Liver (tissue), 9 donors: ENCODE results near the gene FAM13A. TPM values are rescaled to one million over a fixed set of nuclear protein-coding genes. Genes with fewer than 3 reads are reported as not detected.

Experiments used
- DNase-seq: peaks from one replicate; pipeline ENCODE4 v3.0.0-alpha.2; 2017; ENCODE audit warnings: low spot score
- H3K27ac ChIP-seq, 2 donors: one replicate each; pipeline ENCODE4 v1.7.0; 2013; ENCODE audit warnings: inconsistent platforms in 2 of 2, low read length in 2 of 2, control low read depth in 1 of 2, low read depth in 1 of 2, mild to moderate bottlenecking in 1 of 2
- H3K27me3 ChIP-seq, 4 donors: one replicate each; pipeline versions ENCODE4 v1.6.1 to v1.7.0; 2013; ENCODE audit warnings: low read length in 3 of 4, inconsistent platforms in 1 of 4, mild to moderate bottlenecking in 1 of 4, moderate library complexity in 1 of 4; ENCODE audit not compliant: control insufficient read depth in 4 of 4, insufficient read depth in 4 of 4
- H3K36me3 ChIP-seq, 4 donors: one replicate each; pipeline versions ENCODE4 v1.6.1 to v1.7.0; 2013; ENCODE audit warnings: low read length in 3 of 4, mild to moderate bottlenecking in 3 of 4, low read depth in 1 of 4, moderate library complexity in 1 of 4; ENCODE audit not compliant: control insufficient read depth in 4 of 4, insufficient read depth in 3 of 4
- H3K4me1 ChIP-seq, 4 donors: one replicate each; pipeline versions ENCODE4 v1.6.1 to v1.7.0; 2013; ENCODE audit warnings: low read length in 3 of 4, mild to moderate bottlenecking in 3 of 4, moderate library complexity in 1 of 4; ENCODE audit not compliant: control insufficient read depth in 4 of 4, insufficient read depth in 4 of 4
- H3K4me3 ChIP-seq, 3 donors: one replicate each; pipeline versions ENCODE4 v1.6.1 to v1.7.0; 2013; ENCODE audit warnings: low read length in 3 of 3, control low read depth in 1 of 3, low read depth in 1 of 3, mild to moderate bottlenecking in 1 of 3
- H3K9ac ChIP-seq, 2 donors: one replicate each; pipeline ENCODE4 v1.7.0; 2013; ENCODE audit warnings: low read length in 2 of 2, mild to moderate bottlenecking in 2 of 2, moderate library complexity in 2 of 2, control low read depth in 1 of 2, low read depth in 1 of 2
- H3K9me3 ChIP-seq, 4 donors: one replicate each; pipeline versions ENCODE4 v1.6.1 to v1.7.0; 2013; ENCODE audit warnings: low read length in 3 of 4; ENCODE audit not compliant: control insufficient read depth in 4 of 4
- EGR1 ChIP-seq, 2 donors: IDR thresholded peaks; 2 replicates each; pipeline ENCODE4 v1.6.1; 2016 to 2018; ENCODE audit warnings: antibody characterized with exemption in 2 of 2, low read depth in 2 of 2
- FOXA1 ChIP-seq: IDR thresholded peaks from 2 replicates; pipeline ENCODE4 v1.6.1; 2016; ENCODE audit warnings: antibody characterized with exemption
- FOXA2 ChIP-seq: IDR thresholded peaks from 2 replicates; pipeline ENCODE4 v1.6.1; 2016; ENCODE audit warnings: antibody characterized with exemption
- GABPA ChIP-seq, 2 donors: IDR thresholded peaks in 1 of 2; conservative IDR thresholded peaks in 1 of 2; 2 replicates each; pipeline ENCODE4 v1.6.1; 2016; ENCODE audit warnings: antibody characterized with exemption in 2 of 2, mild to moderate bottlenecking in 1 of 2, moderate library complexity in 1 of 2
- HNF4A ChIP-seq, 2 donors: conservative IDR thresholded peaks; 2 replicates each; pipeline ENCODE4 v1.6.1; 2016; ENCODE audit warnings: antibody characterized with exemption in 2 of 2, mild to moderate bottlenecking in 2 of 2
- HNF4G ChIP-seq: IDR thresholded peaks from 2 replicates; pipeline ENCODE4 v1.6.1; 2016; ENCODE audit warnings: antibody characterized with exemption
- JUND ChIP-seq, 2 donors: IDR thresholded peaks; 2 replicates each; pipeline ENCODE4 v1.6.1; 2016; ENCODE audit warnings: antibody characterized with exemption in 2 of 2
- NR2F2 ChIP-seq: IDR thresholded peaks from 2 replicates; pipeline ENCODE4 v1.6.1; 2016; ENCODE audit warnings: antibody characterized with exemption
- RAD21 ChIP-seq, 2 donors: IDR thresholded peaks; 2 replicates each; pipeline ENCODE4 v1.6.1; 2016; ENCODE audit warnings: antibody characterized with exemption in 2 of 2, mild to moderate bottlenecking in 2 of 2
- RXRA ChIP-seq, 2 donors: IDR thresholded peaks; 2 replicates each; pipeline ENCODE4 v1.6.1; 2017 to 2018; ENCODE audit warnings: antibody characterized with exemption in 2 of 2, mild to moderate bottlenecking in 1 of 2
- SP1 ChIP-seq: IDR thresholded peaks from 2 replicates; pipeline ENCODE4 v1.6.1; 2018; ENCODE audit warnings: antibody characterized with exemption, mild to moderate bottlenecking
- TAF1 ChIP-seq: conservative IDR thresholded peaks from 2 replicates; pipeline ENCODE4 v1.6.1; 2016; ENCODE audit warnings: antibody characterized with exemption, mild to moderate bottlenecking
- YY1 ChIP-seq: IDR thresholded peaks from 2 replicates; pipeline ENCODE4 v1.6.1; 2016; ENCODE audit warnings: antibody characterized with exemption, mild to moderate bottlenecking
- WGBS: extraction: QIAGEN DNeasy Blood & Tissue Kit; methylation state at CpG from one replicate; pipeline ENCODE4 v1.1.7; 2013; 5-methylcytosine and 5-hydroxymethylcytosine counted together
- polyA plus RNA-seq, 2 donors: library from polyadenylated mRNA; stranded (reverse) in 1 of 2; unstranded in 1 of 2; fragments of 200-250 nt in 1 of 2; fragments of >200 nt in 1 of 2; fragmentation: Nextera tagmentation in 1 of 2; extraction: Ambion mirVana in 1 of 2; gene quantifications; one replicate each; pipeline versions ENCODE4 v1.2.1 to v1.2.3, GENCODE V29; 2013 to 2015
- total RNA-seq, 2 donors: library from RNA; depleted of rRNA; stranded (reverse); fragments of >200 nt; gene quantifications; one replicate each; pipeline ENCODE4 v1.2.3, GENCODE V29; 2014
- TF ChIP-seq, protein P1 (sequence below): IDR thresholded peaks from 2 replicates; pipeline ENCODE4 v1.6.1; 2016; ENCODE audit warnings: antibody characterized with exemption
- TF ChIP-seq, protein P2 (sequence below): IDR thresholded peaks from 2 replicates; pipeline ENCODE4 v1.6.1; 2016; ENCODE audit warnings: antibody characterized with exemption, mild to moderate bottlenecking
- TF ChIP-seq, protein P3 (sequence below): IDR thresholded peaks from 2 replicates; pipeline ENCODE4 v1.6.1; 2016; ENCODE audit warnings: antibody characterized with exemption
- TF ChIP-seq, protein P4 (sequence below): fragments of 150-350 bp; IDR thresholded peaks from 2 replicates; pipeline ENCODE4 v1.5.1; 2017; ENCODE audit warnings: improper control_type of control experiment, low read depth, low read length; ENCODE audit not compliant: missing input control
- TF ChIP-seq, protein P5 (sequence below): IDR thresholded peaks from 2 replicates; pipeline ENCODE4 v1.6.1; 2016; ENCODE audit warnings: antibody characterized with exemption
- donor health status: healthy.
- donor health status: healthy.
- donor health status: healthy.
- donor health status: healthy.
- donor health status: healthy.

The FAM13A gene
- total and polyA plus RNA-seq, 4 donors: 14.9 to 52.9 (median 27.6) TPM

DNA sequence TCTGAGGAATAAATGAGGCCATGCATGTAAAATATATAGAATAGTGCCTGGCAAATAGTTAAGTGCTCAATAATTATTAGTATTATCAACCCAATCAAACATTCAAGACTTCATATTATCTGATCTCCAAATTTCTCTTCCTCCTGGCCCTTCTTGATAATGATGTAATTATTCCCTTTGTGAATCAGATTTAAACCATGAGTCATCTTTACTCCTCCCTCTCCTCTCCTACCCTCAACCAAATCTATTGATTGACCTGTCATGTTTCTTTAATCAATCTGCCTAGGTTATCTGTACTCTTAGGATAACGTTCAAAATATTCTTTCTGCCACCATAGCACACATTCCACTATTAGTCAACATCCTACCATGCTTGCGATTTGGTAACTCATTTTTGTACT is 229.5 kb downstream of the FAM13A start:
- Histone ChIP-seq H3K9ac (no peak overlapping the region), H3K27me3 (no peaks in the 10 kb centered on the region), H3K36me3 (no peaks in the 10 kb centered on the region), H3K27ac (no peak overlapping the region), H3K4me1 (peaks cover 0 to 4% (median 2%) of the 10 kb centered on the region in 4 donors), H3K4me3 (no peak overlapping the region), H3K9me3 (no peaks in the 10 kb centered on the region)
- no peak for DNase-seq
- 64% methylated on average over 2 of the region's 2 CpGs for WGBS
- TF ChIP-seq, protein P1, sequence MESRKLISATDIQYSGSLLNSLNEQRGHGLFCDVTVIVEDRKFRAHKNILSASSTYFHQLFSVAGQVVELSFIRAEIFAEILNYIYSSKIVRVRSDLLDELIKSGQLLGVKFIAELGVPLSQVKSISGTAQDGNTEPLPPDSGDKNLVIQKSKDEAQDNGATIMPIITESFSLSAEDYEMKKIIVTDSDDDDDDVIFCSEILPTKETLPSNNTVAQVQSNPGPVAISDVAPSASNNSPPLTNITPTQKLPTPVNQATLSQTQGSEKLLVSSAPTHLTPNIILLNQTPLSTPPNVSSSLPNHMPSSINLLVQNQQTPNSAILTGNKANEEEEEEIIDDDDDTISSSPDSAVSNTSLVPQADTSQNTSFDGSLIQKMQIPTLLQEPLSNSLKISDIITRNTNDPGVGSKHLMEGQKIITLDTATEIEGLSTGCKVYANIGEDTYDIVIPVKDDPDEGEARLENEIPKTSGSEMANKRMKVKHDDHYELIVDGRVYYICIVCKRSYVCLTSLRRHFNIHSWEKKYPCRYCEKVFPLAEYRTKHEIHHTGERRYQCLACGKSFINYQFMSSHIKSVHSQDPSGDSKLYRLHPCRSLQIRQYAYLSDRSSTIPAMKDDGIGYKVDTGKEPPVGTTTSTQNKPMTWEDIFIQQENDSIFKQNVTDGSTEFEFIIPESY: no peak
- TF ChIP-seq FOXA2: no peak
- TF ChIP-seq TAF1: no peak
- TF ChIP-seq, protein P2, sequence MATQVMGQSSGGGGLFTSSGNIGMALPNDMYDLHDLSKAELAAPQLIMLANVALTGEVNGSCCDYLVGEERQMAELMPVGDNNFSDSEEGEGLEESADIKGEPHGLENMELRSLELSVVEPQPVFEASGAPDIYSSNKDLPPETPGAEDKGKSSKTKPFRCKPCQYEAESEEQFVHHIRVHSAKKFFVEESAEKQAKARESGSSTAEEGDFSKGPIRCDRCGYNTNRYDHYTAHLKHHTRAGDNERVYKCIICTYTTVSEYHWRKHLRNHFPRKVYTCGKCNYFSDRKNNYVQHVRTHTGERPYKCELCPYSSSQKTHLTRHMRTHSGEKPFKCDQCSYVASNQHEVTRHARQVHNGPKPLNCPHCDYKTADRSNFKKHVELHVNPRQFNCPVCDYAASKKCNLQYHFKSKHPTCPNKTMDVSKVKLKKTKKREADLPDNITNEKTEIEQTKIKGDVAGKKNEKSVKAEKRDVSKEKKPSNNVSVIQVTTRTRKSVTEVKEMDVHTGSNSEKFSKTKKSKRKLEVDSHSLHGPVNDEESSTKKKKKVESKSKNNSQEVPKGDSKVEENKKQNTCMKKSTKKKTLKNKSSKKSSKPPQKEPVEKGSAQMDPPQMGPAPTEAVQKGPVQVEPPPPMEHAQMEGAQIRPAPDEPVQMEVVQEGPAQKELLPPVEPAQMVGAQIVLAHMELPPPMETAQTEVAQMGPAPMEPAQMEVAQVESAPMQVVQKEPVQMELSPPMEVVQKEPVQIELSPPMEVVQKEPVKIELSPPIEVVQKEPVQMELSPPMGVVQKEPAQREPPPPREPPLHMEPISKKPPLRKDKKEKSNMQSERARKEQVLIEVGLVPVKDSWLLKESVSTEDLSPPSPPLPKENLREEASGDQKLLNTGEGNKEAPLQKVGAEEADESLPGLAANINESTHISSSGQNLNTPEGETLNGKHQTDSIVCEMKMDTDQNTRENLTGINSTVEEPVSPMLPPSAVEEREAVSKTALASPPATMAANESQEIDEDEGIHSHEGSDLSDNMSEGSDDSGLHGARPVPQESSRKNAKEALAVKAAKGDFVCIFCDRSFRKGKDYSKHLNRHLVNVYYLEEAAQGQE: no peak
- no peak for TF ChIP-seq RAD21 (IDR thresholded peaks at IDR 0.05)
- TF ChIP-seq, protein P3, sequence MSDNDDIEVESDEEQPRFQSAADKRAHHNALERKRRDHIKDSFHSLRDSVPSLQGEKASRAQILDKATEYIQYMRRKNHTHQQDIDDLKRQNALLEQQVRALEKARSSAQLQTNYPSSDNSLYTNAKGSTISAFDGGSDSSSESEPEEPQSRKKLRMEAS: no peak
- TF ChIP-seq JUND (IDR thresholded peaks at IDR 0.05): no peak
- TF ChIP-seq, protein P4, sequence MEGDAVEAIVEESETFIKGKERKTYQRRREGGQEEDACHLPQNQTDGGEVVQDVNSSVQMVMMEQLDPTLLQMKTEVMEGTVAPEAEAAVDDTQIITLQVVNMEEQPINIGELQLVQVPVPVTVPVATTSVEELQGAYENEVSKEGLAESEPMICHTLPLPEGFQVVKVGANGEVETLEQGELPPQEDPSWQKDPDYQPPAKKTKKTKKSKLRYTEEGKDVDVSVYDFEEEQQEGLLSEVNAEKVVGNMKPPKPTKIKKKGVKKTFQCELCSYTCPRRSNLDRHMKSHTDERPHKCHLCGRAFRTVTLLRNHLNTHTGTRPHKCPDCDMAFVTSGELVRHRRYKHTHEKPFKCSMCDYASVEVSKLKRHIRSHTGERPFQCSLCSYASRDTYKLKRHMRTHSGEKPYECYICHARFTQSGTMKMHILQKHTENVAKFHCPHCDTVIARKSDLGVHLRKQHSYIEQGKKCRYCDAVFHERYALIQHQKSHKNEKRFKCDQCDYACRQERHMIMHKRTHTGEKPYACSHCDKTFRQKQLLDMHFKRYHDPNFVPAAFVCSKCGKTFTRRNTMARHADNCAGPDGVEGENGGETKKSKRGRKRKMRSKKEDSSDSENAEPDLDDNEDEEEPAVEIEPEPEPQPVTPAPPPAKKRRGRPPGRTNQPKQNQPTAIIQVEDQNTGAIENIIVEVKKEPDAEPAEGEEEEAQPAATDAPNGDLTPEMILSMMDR: no peak
- TF ChIP-seq EGR1 (IDR thresholded peaks at IDR 0.05; ENCODE audit: low read depth in 2 of 2): no peak
- TF ChIP-seq, protein P5, sequence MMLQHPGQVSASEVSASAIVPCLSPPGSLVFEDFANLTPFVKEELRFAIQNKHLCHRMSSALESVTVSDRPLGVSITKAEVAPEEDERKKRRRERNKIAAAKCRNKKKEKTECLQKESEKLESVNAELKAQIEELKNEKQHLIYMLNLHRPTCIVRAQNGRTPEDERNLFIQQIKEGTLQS: no peak
- TF ChIP-seq YY1: no peak
- no peak for TF ChIP-seq RXRA (IDR thresholded peaks at IDR 0.05)
- TF ChIP-seq FOXA1: no peak
- no peak for TF ChIP-seq SP1
- TF ChIP-seq GABPA (IDR thresholded peaks at IDR 0.05 in 1 of 2, conservative IDR thresholded peaks at IDR 0.05 in 1 of 2): no peak
- no peak for TF ChIP-seq NR2F2
- no peak for TF ChIP-seq HNF4G
- no peak for TF ChIP-seq HNF4A (conservative IDR thresholded peaks at IDR 0.05)
